GM12892 (cell line): ENCODE data around the gene ARPP21.

Experiments used
- DNase-seq: peaks from one replicate; pipeline ENCODE4 v3.0.0; 2011; ENCODE audit not compliant: insufficient read length
- FAIRE-seq: peaks from 2 replicates; lab custom pipeline; 2011; peaks lifted over from hg19 to GRCh38; lab: Jason Lieb, UNC
- POLR2A ChIP-seq: IDR thresholded peaks from 2 replicates; pipeline ENCODE4 v1.6.1; 2011; ENCODE audit warnings: low read depth, low read length, control low read depth
- POLR2AphosphoS5 ChIP-seq: IDR thresholded peaks from 2 replicates; pipeline ENCODE4 v1.6.1; 2011; ENCODE audit warnings: low read depth, low read length, control low read depth
- TAF1 ChIP-seq: IDR thresholded peaks from 2 replicates; pipeline ENCODE4 v1.6.1; 2011; ENCODE audit warnings: low read depth, mild to moderate bottlenecking, control low read depth, low read length, borderline replicate concordance

Gene ARPP21

DNA sequence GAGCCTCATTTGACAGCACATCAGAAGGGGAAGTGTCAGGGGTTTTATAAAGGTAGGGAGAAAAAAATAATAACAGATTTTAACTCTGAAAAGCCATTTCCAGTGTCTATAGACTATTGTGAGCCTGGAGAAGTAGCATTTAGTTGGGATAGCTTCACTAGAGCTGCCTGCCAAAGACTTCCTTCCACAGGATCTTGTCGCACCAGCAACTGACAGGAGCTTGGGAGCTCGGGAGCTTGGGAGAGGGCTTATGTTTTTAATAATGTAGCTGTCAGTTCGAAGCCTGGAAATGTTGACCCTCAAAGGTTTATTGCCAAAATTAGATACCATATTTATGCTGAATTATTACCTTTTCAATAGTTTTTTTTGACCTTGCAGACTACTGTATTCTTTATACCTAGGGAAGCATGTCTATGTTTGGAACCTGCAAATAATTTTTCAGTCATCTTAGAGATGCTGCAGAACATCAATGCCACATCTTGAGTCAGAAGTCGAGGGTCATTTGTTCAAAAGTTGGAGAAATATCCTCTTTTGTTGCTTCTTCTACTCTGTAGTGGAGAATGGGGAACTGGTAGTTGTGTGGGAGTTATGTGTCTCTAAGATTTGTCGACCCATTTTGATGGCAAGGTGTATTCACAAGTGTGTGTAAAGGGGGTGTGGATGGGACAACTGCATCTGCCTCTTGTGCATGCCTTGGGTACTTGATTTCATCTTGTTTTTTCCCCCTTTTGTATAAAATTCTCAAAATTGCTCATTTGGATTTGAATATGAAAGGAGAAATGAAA is 41.7 kb downstream of the ARPP21 start:
- FAIRE-seq (no peak), DNase-seq (no peak)
- no peak for TF ChIP-seq POLR2AphosphoS5
- no peak for TF ChIP-seq TAF1
- TF ChIP-seq POLR2A: no peak

DNA sequence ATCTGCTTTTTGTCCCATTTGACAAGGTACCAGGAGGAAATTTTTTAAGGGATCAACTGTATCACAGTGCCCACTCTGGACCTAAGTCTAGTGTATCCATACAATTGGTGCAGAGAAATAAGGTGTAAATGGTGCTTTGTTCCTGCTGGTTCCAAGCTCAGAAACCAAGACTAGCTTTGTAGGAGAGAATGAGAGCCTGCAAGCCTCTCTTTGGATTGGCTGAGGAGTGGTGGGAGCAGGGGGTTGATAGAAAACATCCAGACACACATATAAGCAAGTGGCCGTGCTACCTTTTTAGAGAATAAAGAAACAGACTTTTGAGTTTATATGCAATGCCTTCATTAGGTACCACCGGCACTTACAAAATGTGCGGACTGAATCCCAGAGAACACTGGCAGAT is 45.8 kb downstream of the ARPP21 start:
- DNase-seq (no peak), FAIRE-seq (no peak)
- TF ChIP-seq POLR2AphosphoS5 (no peak), POLR2A (no peak), TAF1 (no peak)

DNA sequence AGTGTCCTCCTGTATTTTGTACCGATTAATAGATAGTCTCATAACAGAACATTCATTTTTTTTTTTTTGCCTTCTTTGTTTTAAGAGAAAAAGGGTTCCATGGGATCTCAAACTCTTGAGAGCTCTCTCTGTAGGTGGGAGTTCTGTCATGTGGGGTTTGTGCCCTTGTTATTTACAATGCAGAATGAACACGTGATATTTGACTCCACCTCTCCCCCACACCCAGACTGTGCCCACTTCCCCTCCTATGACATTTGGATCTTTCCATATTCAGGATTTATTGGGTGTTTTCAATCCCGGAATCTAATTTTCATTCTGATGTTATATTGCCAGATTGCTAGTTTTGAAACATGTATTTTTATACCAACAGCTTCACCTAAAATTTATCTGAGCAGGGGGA is 49.5 kb downstream of the ARPP21 start:
- DNase-seq: no peak
- TF ChIP-seq TAF1 (no peak), POLR2AphosphoS5 (no peak), POLR2A (no peak)
- FAIRE-seq: no peak

DNA sequence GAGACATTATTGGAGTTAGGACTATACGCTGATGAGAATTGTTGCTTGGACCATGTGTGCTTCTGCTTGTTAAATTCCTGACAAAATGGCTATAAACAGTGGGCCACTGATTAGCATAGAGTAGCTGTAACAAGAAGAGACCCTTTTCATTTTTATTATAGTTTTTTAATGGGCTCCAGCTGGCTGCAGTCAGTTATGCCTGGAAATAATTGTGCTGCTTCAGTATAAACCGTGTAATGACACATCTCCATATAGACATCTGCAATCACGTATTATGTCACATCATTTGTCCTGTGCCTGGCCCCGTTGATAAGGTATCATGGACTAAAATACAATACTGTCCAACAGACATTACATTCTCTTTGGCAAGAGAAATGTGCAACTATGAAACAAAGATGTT is 50.9 kb downstream of the ARPP21 start:
- FAIRE-seq (no peak), DNase-seq (no peak)
- no peak for TF ChIP-seq POLR2AphosphoS5
- no peak for TF ChIP-seq TAF1
- no peak for TF ChIP-seq POLR2A

DNA sequence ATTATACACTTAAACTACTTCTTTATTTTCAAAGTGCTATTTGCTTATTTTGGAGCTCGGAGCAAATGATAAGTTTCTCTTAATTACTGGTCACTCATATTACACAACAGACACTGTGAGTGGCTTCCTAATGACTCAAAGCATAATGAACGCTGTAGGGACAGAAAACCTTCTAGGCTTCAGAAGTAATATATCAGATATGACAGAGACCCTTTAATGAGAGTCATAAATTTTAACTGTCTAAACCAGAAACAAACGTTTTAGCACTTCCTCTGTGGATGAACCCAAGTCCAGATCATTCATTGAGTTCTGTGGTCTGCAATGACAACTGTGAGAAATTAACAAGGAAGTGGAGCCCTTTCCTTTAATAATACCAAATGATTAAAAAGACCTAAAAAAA is 66.6 kb downstream of the ARPP21 start:
- DNase-seq (no peak), FAIRE-seq (no peak)
- TF ChIP-seq POLR2AphosphoS5: no peak
- TF ChIP-seq POLR2A: no peak
- TF ChIP-seq TAF1: no peak

DNA sequence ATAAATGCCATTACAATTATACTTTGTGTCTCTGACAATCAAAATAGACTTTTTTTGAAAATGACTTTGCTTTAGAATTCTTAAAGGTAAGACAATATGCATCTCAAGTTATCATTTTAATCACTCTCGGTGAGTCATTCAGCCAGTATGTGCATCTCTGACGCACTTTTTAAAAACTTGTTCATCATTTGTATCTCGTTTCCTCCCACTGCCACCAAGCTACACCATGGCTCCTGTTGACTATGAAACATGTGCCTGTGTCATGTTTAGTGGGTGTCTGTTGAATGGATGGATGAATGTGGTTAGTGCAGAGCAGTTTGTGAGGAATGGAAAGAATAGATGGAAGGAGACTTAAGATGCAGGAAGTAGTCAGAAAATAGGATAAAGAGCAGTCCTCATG is 68.6 kb downstream of the ARPP21 start:
- DNase-seq: no peak
- FAIRE-seq: no peak

DNA sequence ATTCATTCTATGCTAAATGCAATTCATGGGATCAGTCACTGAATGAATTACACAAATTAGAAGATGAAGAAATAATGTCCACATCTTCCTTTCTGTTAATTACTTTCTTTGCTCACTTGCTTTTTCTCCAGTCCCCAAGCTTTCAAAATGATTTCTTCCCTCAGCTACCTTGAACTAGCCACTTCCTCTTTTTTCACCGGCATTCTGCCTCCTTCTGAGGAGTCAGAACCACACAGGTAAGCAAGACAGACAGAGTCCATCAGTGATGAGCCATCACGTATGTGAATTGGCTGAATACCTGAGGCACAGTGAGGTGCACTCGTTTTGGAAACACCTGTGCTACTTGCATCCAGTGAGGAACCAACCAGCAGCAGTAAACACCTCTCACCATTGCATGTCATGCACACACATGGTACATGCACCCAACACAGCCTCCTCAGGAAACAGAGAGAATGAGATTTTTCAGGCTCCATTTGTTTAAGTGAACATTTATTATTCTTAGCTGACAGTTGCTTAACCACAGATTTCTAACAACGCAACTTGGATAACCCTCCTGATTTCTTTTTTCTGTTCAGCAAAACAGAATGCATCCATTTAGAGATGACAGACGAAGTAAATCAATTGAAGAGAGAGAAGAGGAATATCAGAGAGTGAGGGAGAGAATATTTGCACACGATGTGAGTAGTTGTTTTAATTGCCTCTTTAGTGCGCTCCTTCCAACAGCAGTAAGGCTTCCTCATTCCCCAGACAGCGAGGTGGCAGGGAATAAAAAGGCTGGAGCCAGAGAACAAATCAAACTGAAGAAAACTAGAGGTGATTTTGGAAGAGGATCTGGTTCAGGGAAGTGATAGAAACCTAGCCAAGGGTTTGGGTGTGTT is 69.3 kb downstream of the ARPP21 start:
- no peak for DNase-seq
- FAIRE-seq: no peak
- TF ChIP-seq TAF1: no peak
- TF ChIP-seq POLR2A: no peak
- TF ChIP-seq POLR2AphosphoS5: no peak

More for the DNA sequence above, 68.6 kb downstream of the ARPP21 start:
- TF ChIP-seq POLR2A (no peak), TAF1 (no peak), POLR2AphosphoS5 (no peak)

DNA sequence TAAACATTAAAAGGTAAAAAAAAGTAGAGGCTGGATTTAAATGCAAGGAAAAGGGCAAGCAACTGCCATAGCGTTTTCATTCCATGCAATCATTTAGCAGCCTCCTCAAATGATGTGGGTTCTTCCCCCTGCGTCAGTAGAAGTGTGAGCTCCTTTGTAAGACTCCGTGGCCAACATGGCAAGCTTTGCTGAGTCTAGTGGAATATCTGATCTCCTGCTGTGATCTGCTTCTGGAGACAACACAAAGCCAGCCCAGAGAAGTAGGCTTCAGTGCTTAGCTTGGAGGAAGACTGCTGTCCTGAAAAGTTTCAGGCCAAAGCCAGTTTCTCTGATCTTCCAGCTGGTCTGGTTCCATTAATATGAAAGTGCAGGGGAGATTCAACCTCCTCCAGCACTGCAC is 70.4 kb downstream of the ARPP21 start:
- FAIRE-seq (no peak), DNase-seq (no peak)
- no peak for TF ChIP-seq POLR2AphosphoS5
- no peak for TF ChIP-seq TAF1
- no peak for TF ChIP-seq POLR2A

DNA sequence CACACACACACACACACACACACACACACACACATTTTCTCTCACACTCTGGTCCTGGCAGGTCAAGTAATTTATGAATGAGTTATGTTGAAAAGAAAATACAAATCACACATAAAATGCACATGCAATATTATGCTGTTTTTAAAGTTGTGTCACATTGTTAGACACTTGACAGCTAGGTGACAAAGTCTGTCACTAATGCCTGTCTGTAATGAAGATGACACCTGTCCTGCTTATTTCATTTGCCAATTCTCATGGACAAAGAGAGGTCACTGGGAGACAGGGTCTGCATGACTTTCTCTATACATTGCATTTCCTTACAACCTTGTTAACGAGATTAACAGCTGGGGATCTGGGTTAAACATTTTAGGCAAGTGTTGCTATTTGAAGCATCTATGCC is 71.2 kb downstream of the ARPP21 start:
- TF ChIP-seq TAF1: no peak
- no peak for TF ChIP-seq POLR2A
- no peak for TF ChIP-seq POLR2AphosphoS5
- DNase-seq (no peak), FAIRE-seq (no peak)

DNA sequence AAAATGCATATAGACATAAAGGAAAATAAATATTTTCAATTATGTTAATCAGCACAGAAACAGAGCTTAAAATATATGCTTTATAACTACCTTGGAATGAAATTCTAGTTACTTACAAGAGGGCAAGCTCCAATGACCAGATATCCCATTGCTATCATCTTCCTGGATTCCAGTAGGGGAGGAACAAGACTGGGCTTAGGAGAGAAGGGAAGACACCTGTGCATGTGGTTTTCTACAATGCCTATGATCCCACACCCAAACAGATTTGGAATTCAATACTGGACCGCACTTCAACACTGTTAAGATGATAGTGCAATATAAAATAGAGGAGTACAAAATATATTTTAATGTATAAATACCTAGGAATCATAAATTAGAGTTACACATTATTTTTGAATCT is 79.6 kb downstream of the ARPP21 start:
- TF ChIP-seq TAF1 (no peak), POLR2A (no peak), POLR2AphosphoS5 (no peak)
- no peak for FAIRE-seq
- DNase-seq: no peak

DNA sequence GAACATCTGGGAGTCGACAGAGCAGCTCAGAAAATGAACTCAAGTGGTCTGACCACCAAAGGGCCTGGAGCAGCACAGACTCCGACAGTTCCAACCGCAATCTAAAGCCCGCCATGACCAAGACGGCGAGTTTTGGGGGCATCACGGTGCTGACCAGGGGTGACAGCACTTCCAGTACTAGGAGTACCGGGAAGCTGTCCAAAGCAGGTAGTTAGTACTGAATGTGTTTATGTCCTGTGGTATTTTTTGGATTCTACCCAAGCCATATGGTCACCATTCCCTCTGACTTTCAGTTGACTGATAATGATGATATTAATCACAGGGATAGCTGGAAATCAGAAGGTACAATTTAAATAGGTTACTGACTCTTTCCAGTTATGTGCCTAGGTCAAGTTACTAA is 82.3 kb downstream of the ARPP21 start:
- DNase-seq (no peak), FAIRE-seq (no peak)
- TF ChIP-seq TAF1 (no peak), POLR2A (no peak), POLR2AphosphoS5 (no peak)
